SK-N-SH treated with all-trans-retinoic acid at 6 μM for 48 hours (cell line): Measurements from ENCODE around the gene YPEL4.

ENCODE experiments used
- ATAC-seq: fragments of 200-7000 bp; cut with Tn5 transposase; 3 replicates; pipeline ENCODE4 v1.9.1; 2020; ENCODE audit warnings: mild to moderate bottlenecking, moderate library complexity
- ARNTL ChIP-seq: fragments of 450-650 bp; formaldehyde crosslinking; IDR thresholded peaks from 2 replicates; pipeline ENCODE4 v1.5.0; 2020; ENCODE audit warnings: low read depth, mild to moderate bottlenecking, moderate library complexity, borderline replicate concordance
- CSDC2 ChIP-seq: fragments of 250-450 bp; sonication (Bioruptor Pico); IDR thresholded peaks from 2 replicates; pipeline ENCODE4 v1.5.0; 2020; ENCODE audit warnings: mild to moderate bottlenecking, moderate library complexity
- ESRRG ChIP-seq: fragments of 250-450 bp; sonication (Bioruptor Pico); IDR thresholded peaks from 2 replicates; pipeline ENCODE4 v1.6.1; 2021; ENCODE audit warnings: mild to moderate bottlenecking
- GLIS3 ChIP-seq: fragments of 250-450 bp; sonication (Bioruptor Pico); IDR thresholded peaks from 2 replicates; pipeline ENCODE4 v1.5.0; 2020; ENCODE audit warnings: mild to moderate bottlenecking, moderate library complexity
- ISL1 ChIP-seq: fragments of 250-450 bp; sonication (Bioruptor Pico); IDR thresholded peaks from 2 replicates; pipeline ENCODE4 v2.1.2; 2022; ENCODE audit warnings: mild to moderate bottlenecking, moderate library complexity
- POU6F1 ChIP-seq: fragments of 250-450 bp; sonication (Bioruptor Pico); IDR thresholded peaks from 2 replicates; pipeline ENCODE4 v1.8.0; 2021; ENCODE audit warnings: low read depth, mild to moderate bottlenecking, moderate library complexity, borderline replicate concordance
- PPARA ChIP-seq: fragments of 250-450 bp; sonication (Bioruptor Pico); IDR thresholded peaks from 2 replicates; pipeline ENCODE4 v1.5.0; 2020; ENCODE audit warnings: mild to moderate bottlenecking, borderline replicate concordance
- RARB ChIP-seq: fragments of 250-450 bp; sonication (Bioruptor Pico); IDR thresholded peaks from 2 replicates; pipeline ENCODE4 v1.8.0; 2021; ENCODE audit warnings: mild to moderate bottlenecking, moderate library complexity
- SNAI2 ChIP-seq: fragments of 250-450 bp; sonication (Bioruptor Pico); IDR thresholded peaks from 2 replicates; pipeline ENCODE4 v1.5.0; 2020; ENCODE audit warnings: mild to moderate bottlenecking, moderate library complexity
- TCF4 ChIP-seq: fragments of 250-450 bp; sonication (Bioruptor Pico); IDR thresholded peaks from 2 replicates; pipeline ENCODE4 v1.8.0; 2021; ENCODE audit warnings: mild to moderate bottlenecking, moderate library complexity, borderline replicate concordance
- TOX ChIP-seq: fragments of 250-450 bp; sonication (Bioruptor Pico); IDR thresholded peaks from 2 replicates; pipeline ENCODE4 v1.8.0; 2021; ENCODE audit warnings: mild to moderate bottlenecking, moderate library complexity, borderline replicate concordance
- TSHZ2 ChIP-seq: fragments of 250-450 bp; sonication (Bioruptor Pico); IDR thresholded peaks from 2 replicates; pipeline ENCODE4 v1.5.0; 2020; ENCODE audit warnings: mild to moderate bottlenecking, moderate library complexity
- ZC3H10 ChIP-seq: fragments of 250-450 bp; sonication (Bioruptor Pico); IDR thresholded peaks from 2 replicates; pipeline ENCODE4 v1.5.1; 2021; ENCODE audit warnings: mild to moderate bottlenecking, moderate library complexity
- ZFP3 ChIP-seq: fragments of 250-450 bp; sonication (Bioruptor Pico); IDR thresholded peaks from 2 replicates; pipeline ENCODE4 v1.5.0; 2020; ENCODE audit warnings: mild to moderate bottlenecking, moderate library complexity
- ZFP30 ChIP-seq: fragments of 450-650 bp; formaldehyde crosslinking; IDR thresholded peaks from 2 replicates; pipeline ENCODE4 v1.5.0; 2022; ENCODE audit warnings: mild to moderate bottlenecking, moderate library complexity
- ZNF565 ChIP-seq: fragments of 450-650 bp; formaldehyde crosslinking; conservative IDR thresholded peaks from 2 replicates; pipeline ENCODE4 v1.5.0; 2020; ENCODE audit warnings: low read depth, mild to moderate bottlenecking, moderate library complexity
- ZNF70 ChIP-seq: fragments of 450-650 bp; formaldehyde crosslinking; IDR thresholded peaks from 2 replicates; pipeline ENCODE4 v1.5.0; 2020; ENCODE audit warnings: mild to moderate bottlenecking, moderate library complexity
- ZNF8 ChIP-seq: fragments of 450-650 bp; formaldehyde crosslinking; IDR thresholded peaks from 2 replicates; pipeline ENCODE4 v1.5.0; 2020; ENCODE audit warnings: mild to moderate bottlenecking, moderate library complexity
- TF ChIP-seq, protein P1 (sequence below): fragments of 250-450 bp; sonication (Bioruptor Pico); IDR thresholded peaks from 2 replicates; pipeline ENCODE4 v1.5.1; 2020; ENCODE audit warnings: low read depth, mild to moderate bottlenecking, moderate library complexity
- TF ChIP-seq, protein P2 (sequence below): fragments of 250-450 bp; sonication (Bioruptor Pico); IDR thresholded peaks from 2 replicates; pipeline ENCODE4 v1.8.0; 2020; ENCODE audit warnings: mild to moderate bottlenecking, moderate library complexity, borderline replicate concordance
- TF ChIP-seq, protein P3 (sequence below): fragments of 250-450 bp; sonication (Bioruptor Pico); IDR thresholded peaks from 2 replicates; pipeline ENCODE4 v1.5.1; 2021; ENCODE audit warnings: mild to moderate bottlenecking, moderate library complexity

YPEL4 gene

DNA sequence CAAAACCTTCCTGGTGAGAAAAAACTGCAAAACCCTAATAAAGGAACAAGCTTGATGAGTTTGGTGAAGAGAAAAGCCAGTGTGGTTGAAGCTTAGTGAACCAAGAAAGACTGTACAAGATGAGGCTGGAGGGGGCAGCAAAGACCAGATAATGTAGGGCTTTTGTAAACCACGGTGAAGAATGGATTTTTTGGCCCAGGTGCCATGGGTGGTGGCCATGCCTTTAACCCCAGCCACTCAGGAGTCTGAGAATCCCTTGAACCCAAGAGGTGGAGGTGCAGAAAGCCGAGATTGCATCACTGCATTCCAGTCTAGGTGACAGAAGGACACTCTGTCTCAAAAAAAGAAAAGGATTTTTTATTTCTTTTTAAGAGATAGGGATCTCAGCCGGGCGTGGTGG lies 13.2 kb upstream of the YPEL4 start:
- TF ChIP-seq TCF4, result no peak
- no peak for TF ChIP-seq POU6F1 (CRISPR knock-in tag)
- TF ChIP-seq GLIS3 (CRISPR knock-in tag), result no peak
- TF ChIP-seq ZFP3 (CRISPR knock-in tag), result no peak
- no peak for TF ChIP-seq ISL1 (CRISPR knock-in tag)
- no peak for TF ChIP-seq ARNTL (CRISPR knock-in tag)
- TF ChIP-seq, protein P1, sequence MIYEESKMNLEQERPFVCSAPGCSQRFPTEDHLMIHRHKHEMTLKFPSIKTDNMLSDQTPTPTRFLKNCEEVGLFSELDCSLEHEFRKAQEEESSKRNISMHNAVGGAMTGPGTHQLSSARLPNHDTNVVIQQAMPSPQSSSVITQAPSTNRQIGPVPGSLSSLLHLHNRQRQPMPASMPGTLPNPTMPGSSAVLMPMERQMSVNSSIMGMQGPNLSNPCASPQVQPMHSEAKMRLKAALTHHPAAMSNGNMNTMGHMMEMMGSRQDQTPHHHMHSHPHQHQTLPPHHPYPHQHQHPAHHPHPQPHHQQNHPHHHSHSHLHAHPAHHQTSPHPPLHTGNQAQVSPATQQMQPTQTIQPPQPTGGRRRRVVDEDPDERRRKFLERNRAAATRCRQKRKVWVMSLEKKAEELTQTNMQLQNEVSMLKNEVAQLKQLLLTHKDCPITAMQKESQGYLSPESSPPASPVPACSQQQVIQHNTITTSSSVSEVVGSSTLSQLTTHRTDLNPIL, result no peak
- TF ChIP-seq SNAI2 (CRISPR knock-in tag), result no peak
- no peak for TF ChIP-seq ZNF565
- TF ChIP-seq, protein P2, sequence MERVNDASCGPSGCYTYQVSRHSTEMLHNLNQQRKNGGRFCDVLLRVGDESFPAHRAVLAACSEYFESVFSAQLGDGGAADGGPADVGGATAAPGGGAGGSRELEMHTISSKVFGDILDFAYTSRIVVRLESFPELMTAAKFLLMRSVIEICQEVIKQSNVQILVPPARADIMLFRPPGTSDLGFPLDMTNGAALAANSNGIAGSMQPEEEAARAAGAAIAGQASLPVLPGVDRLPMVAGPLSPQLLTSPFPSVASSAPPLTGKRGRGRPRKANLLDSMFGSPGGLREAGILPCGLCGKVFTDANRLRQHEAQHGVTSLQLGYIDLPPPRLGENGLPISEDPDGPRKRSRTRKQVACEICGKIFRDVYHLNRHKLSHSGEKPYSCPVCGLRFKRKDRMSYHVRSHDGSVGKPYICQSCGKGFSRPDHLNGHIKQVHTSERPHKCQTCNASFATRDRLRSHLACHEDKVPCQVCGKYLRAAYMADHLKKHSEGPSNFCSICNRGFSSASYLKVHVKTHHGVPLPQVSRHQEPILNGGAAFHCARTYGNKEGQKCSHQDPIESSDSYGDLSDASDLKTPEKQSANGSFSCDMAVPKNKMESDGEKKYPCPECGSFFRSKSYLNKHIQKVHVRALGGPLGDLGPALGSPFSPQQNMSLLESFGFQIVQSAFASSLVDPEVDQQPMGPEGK (CRISPR knock-in tag), result no peak
- no peak for TF ChIP-seq PPARA (CRISPR knock-in tag)
- no peak for TF ChIP-seq ZC3H10
- no peak for TF ChIP-seq TOX (CRISPR knock-in tag)
- TF ChIP-seq ZNF70 (CRISPR knock-in tag), result no peak
- no peak for ATAC-seq

- TF ChIP-seq PPARA (CRISPR knock-in tag), result no peak
- no peak for TF ChIP-seq ZNF8 (CRISPR knock-in tag)
- TF ChIP-seq CSDC2, result no peak
- TF ChIP-seq, protein P3, sequence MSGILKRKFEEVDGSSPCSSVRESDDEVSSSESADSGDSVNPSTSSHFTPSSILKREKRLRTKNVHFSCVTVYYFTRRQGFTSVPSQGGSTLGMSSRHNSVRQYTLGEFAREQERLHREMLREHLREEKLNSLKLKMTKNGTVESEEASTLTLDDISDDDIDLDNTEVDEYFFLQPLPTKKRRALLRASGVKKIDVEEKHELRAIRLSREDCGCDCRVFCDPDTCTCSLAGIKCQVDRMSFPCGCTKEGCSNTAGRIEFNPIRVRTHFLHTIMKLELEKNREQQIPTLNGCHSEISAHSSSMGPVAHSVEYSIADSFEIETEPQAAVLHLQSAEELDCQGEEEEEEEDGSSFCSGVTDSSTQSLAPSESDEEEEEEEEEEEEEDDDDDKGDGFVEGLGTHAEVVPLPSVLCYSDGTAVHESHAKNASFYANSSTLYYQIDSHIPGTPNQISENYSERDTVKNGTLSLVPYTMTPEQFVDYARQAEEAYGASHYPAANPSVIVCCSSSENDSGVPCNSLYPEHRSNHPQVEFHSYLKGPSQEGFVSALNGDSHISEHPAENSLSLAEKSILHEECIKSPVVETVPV (CRISPR knock-in tag), result no peak
- no peak for TF ChIP-seq RARB (CRISPR knock-in tag)
- TF ChIP-seq ZC3H10, result no peak
- no peak for TF ChIP-seq ZFP30 (CRISPR knock-in tag)
- no peak for TF ChIP-seq GLIS3 (CRISPR knock-in tag)
- no peak for TF ChIP-seq ZFP3 (CRISPR knock-in tag)
- TF ChIP-seq TCF4, result no peak
- TF ChIP-seq ZNF70 (CRISPR knock-in tag), result no peak
- TF ChIP-seq ZNF565, result no peak
- TF ChIP-seq ESRRG (CRISPR knock-in tag), result no peak
- TF ChIP-seq, protein P2 (CRISPR knock-in tag), result no peak
- TF ChIP-seq, protein P1, result no peak
- no peak for TF ChIP-seq TSHZ2
- ATAC-seq, result no peak
These were observed 10.0 kb upstream of the YPEL4 start for GRCh38 chr11:57659669-57660068.
